ENCODE measurements around the gene ATF5. TPM values are rescaled to one million over a fixed set of nuclear protein-coding genes. Genes with fewer than 3 reads are reported as not detected.

Gene ATF5
- total and polyA plus RNA-seq, 2 donors (not counting 1 experiment from before 2014, with no cell fraction given), result 9.0 to 37.6 TPM

GRCh38 chr19:49929611-49930482 lies 842 bp downstream of the ATF5 start:
- Histone ChIP-seq H3K4me1 (ENCODE audit: control insufficient read depth in 2 of 2, insufficient read depth in 2 of 2, low read length in 2 of 2) (peaks cover 20 to 32% of the 10 kb centered on the region in 2 donors), H3K36me3 (replicated peaks in 1 of 2; ENCODE audit: control extremely low read depth in 1 of 2, control insufficient read depth in 1 of 2, extremely low read depth in 1 of 2, insufficient read depth in 2 of 2, low read length in 1 of 2) (peaks cover 1 to 17% of the 10 kb centered on the region in 2 experiments), H4K20me1 (ENCODE audit: control insufficient read depth, insufficient read depth, low read length, poor library complexity, severe bottlenecking) (peaks cover 33% of the 10 kb centered on the region), H3K79me2 (ENCODE audit: control insufficient read depth, insufficient read depth, low read length) (peaks cover 46% of the 10 kb centered on the region), H3K27me3 (replicated peaks in 1 of 4; ENCODE audit: control extremely low read depth in 1 of 4, control insufficient read depth in 3 of 4, insufficient read depth in 4 of 4, low read length in 3 of 4) (no peaks in the 10 kb centered on the region), H3K4me3 (ENCODE audit: control extremely low read depth in 1 of 5, extremely low read depth in 1 of 5, insufficient read depth in 1 of 5, low read depth in 2 of 5, low read length in 4 of 5) (peak overlapping the region; percentile 70 to 98 (median 89)), H3K4me2 (replicated peaks; ENCODE audit: low read depth, low read length, poor library complexity, severe bottlenecking) (peak overlapping the region; percentile 94), H3K9ac (ENCODE audit: low read length) (peak overlapping the region; percentile 92), H2AFZ (ENCODE audit: insufficient read depth, low read depth, low read length, poor library complexity, severe bottlenecking) (peak overlapping the region; percentile 90), H3K9me3 (ENCODE audit: control extremely low read depth in 1 of 3, control insufficient read depth in 2 of 3, insufficient read depth in 1 of 3, low read length in 2 of 3) (peaks cover 0 to 3% (median 0%) of the 10 kb centered on the region in 3 donors), H3K27ac (ENCODE audit: low read length in 2 of 2) (peak overlapping the region; percentile 80 to 97)
- Mint-ChIP-seq H3K9me3 (ENCODE audit: insufficient read depth) (no peaks in the 10 kb centered on the region), H3K27ac (peak overlapping the region; percentile 98), H3K4me1 (peaks cover 53% of the 10 kb centered on the region), H3K27me3 (no peaks in the 10 kb centered on the region), H3K4me3 (peak overlapping the region; percentile 100)
- WGBS (ENCODE audit: insufficient coverage), result 8% methylated on average over 42 of the region's 43 CpGs
- ATAC-seq (ENCODE audit: low read depth) (peak; percentile 84), DNase-seq (peak; percentile 99)
- intact Hi-C loops (cut with micrococcal nuclease), result loop anchor here (1.0 to 10.0 kb wide), 6 partner anchors 33 to 875 kb away; partner anchors contain the start of genes AKT1S1, TBC1D17 and VRK3
- TF ChIP-seq EZH2 (IDR thresholded peaks at IDR 0.05; ENCODE audit: borderline replicate concordance, insufficient read depth, low read depth, low read length, poor library complexity, severe bottlenecking) (no peak), CTCF (IDR thresholded peaks at IDR 0.05) (no peak)
- POLR2A ChIA-PET, result interaction anchor here (0.7 to 3.1 kb wide), 19 partner anchors 11 to 1621 kb away, joined by 3 to 28 read pairs (median 4); partner anchors contain the start of genes AKT1S1, FUZ, PNKP and SCAF1
- CTCF ChIA-PET, result interaction anchor here (0.9 to 3.1 kb wide), 6 partner anchors 9 to 55 kb away, joined by 3 to 20 read pairs (median 6); partner anchors contain the start of genes AKT1S1 and TBC1D17

Data from B cell (primary cell).